Esophagus muscularis mucosa (tissue), 4 donors: Measurements from ENCODE around the gene ALKBH5.
A peak's percentile ranks its signal among the peaks of the same experiment; 100 is the strongest.

Experiments
- EP300 ChIP-seq: sonication (generic); formaldehyde crosslinking; IDR thresholded peaks from one replicate; pipeline ENCODE4 v1.6.1; 2017; ENCODE audit warnings: antibody characterized with exemption
- POLR2A ChIP-seq: fragments of 450-650 bp; IDR thresholded peaks from one replicate; pipeline ENCODE4 v1.6.1; 2017; ENCODE audit warnings: antibody characterized with exemption, moderate library complexity, mild to moderate bottlenecking, low read depth
- POLR2AphosphoS5 ChIP-seq, 2 donors: sonication (generic); formaldehyde crosslinking; IDR thresholded peaks; one replicate each; pipeline ENCODE4 v1.6.1; 2017; ENCODE audit warnings: antibody characterized with exemption in 2 of 2
- TF ChIP-seq, protein P1 (sequence below), 3 experiments: fragments of 200-600 bp in 2 of 3; fragments of 450-650 bp in 1 of 3; sonication (generic) in 2 of 3; IDR thresholded peaks; one replicate each; pipeline ENCODE4 v1.5.1; 2017 to 2019; ENCODE audit warnings: antibody characterized with exemption in 3 of 3, mild to moderate bottlenecking in 2 of 3, moderate library complexity in 1 of 3

DNA sequence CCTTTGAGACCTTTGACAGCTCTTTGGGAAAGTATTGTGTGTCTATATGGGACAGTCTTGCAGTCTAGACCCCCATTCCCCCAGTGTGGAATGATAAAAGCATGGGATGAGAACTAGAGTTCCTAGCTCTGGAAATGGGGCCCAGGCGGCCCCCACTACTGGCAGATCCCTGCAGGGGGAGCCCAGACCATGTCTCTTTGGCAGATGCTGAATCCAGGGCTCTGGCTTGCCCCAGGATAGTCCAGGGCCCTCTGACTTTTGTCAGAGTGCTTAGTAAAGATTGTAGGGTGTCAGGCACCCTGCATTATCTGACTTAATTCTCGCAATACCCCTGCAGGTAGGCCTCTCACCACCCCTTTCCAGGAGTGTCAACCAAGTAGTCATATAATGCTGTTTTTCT lies 8.3 kb downstream of the ALKBH5 start:
- no peak for TF ChIP-seq POLR2A
- TF ChIP-seq, protein P1, sequence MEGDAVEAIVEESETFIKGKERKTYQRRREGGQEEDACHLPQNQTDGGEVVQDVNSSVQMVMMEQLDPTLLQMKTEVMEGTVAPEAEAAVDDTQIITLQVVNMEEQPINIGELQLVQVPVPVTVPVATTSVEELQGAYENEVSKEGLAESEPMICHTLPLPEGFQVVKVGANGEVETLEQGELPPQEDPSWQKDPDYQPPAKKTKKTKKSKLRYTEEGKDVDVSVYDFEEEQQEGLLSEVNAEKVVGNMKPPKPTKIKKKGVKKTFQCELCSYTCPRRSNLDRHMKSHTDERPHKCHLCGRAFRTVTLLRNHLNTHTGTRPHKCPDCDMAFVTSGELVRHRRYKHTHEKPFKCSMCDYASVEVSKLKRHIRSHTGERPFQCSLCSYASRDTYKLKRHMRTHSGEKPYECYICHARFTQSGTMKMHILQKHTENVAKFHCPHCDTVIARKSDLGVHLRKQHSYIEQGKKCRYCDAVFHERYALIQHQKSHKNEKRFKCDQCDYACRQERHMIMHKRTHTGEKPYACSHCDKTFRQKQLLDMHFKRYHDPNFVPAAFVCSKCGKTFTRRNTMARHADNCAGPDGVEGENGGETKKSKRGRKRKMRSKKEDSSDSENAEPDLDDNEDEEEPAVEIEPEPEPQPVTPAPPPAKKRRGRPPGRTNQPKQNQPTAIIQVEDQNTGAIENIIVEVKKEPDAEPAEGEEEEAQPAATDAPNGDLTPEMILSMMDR (IDR thresholded peaks at IDR 0.05): peak; percentile 9 to 37 (median 19)
- TF ChIP-seq POLR2AphosphoS5 (IDR thresholded peaks at IDR 0.05): no peak
- TF ChIP-seq EP300: no peak
